Measurements from ENCODE around the gene GRIP1.

The GRIP1 gene

GRCh38 chr12:66598079-66598478 lies 80.8 kb downstream of the GRIP1 start:
- no peak for DNase-seq

- no peak for DNase-seq
Measured at GRCh38 chr12:66596199-66596598, 82.7 kb downstream of the GRIP1 start.

- DNase-seq, result no peak
Measured at GRCh38 chr12:66594688-66595087, 84.2 kb downstream of the GRIP1 start.

- no peak for DNase-seq
Measured at GRCh38 chr12:66590275-66590985, 88.4 kb downstream of the GRIP1 start.

- no peak for DNase-seq
Measured at GRCh38 chr12:66589095-66589494, 89.8 kb downstream of the GRIP1 start.

- DNase-seq, result no peak
Measured at GRCh38 chr12:66587912-66588311, 91.0 kb downstream of the GRIP1 start.

GRCh38 chr12:66584673-66585072 lies 94.2 kb downstream of the GRIP1 start:
- no peak for DNase-seq

GRCh38 chr12:66573605-66574004 lies 105.3 kb downstream of the GRIP1 start:
- DNase-seq, result no peak

GRCh38 chr12:66572845-66573244 lies 106.0 kb downstream of the GRIP1 start:
- no peak for DNase-seq

- DNase-seq, result no peak
Measured at GRCh38 chr12:66571361-66571915, 107.4 kb downstream of the GRIP1 start.

- no peak for DNase-seq
Measured at GRCh38 chr12:66563220-66563619, 115.7 kb downstream of the GRIP1 start.

- DNase-seq, result no peak
Measured at GRCh38 chr12:66555113-66555512, 123.8 kb downstream of the GRIP1 start.

- DNase-seq, result no peak
Measured at GRCh38 chr12:66552716-66553115, 126.2 kb downstream of the GRIP1 start.

- DNase-seq, result no peak
Measured at GRCh38 chr12:66550626-66551025, 128.2 kb downstream of the GRIP1 start.

GRCh38 chr12:66549050-66549389 lies 129.9 kb downstream of the GRIP1 start:
- no peak for DNase-seq

GRCh38 chr12:66548338-66549049 lies 130.4 kb downstream of the GRIP1 start:
- DNase-seq, result no peak

GRCh38 chr12:66541426-66541825 lies 137.4 kb downstream of the GRIP1 start:
- DNase-seq, result no peak

- DNase-seq, result no peak
Measured at GRCh38 chr12:66539431-66539830, 139.4 kb downstream of the GRIP1 start.

- no peak for DNase-seq
Measured at GRCh38 chr12:66538970-66539369, 139.9 kb downstream of the GRIP1 start.

GRCh38 chr12:66537876-66538275 lies 141.0 kb downstream of the GRIP1 start:
- no peak for DNase-seq

- DNase-seq, result no peak
Measured at GRCh38 chr12:66533767-66534166, 145.1 kb downstream of the GRIP1 start.

- DNase-seq, result no peak
Measured at GRCh38 chr12:66531766-66532165, 147.1 kb downstream of the GRIP1 start.

- DNase-seq, result no peak
Measured at GRCh38 chr12:66529934-66530333, 148.9 kb downstream of the GRIP1 start.

GRCh38 chr12:66516561-66516960 lies 162.3 kb downstream of the GRIP1 start:
- DNase-seq, result no peak
